K562 (cell line): ENCODE measurements around the gene MYOM1. TPM values are rescaled to one million over a fixed set of nuclear protein-coding genes. Genes with fewer than 3 reads are reported as not detected.
A peak's percentile ranks its signal among the peaks of the same experiment; 100 is the strongest.

ENCODE experiments used
- ATAC-seq: fragments of 200-7000 bp; cut with Tn5 transposase; 3 replicates; pipeline ENCODE4 v1.9.1; 2020; ENCODE audit warnings: moderate library complexity
- BruUV-seq: library from RNA; stranded (reverse); fragments of 400-500 nt; replicated peaks from 2 replicates; lab custom pipeline; 2021; lab: Mats Ljungman, UMichigan
- CTCF ChIA-PET: fragments of 300-600 bp; formaldehyde crosslinking; extraction: SDS; loops from one replicate; lab custom pipeline; 2021; ENCODE audit warnings: low intra/inter-chr PET ratio; lab: Yijun Ruan, JAX
- POLR2A ChIA-PET: fragments of 300-600, 350-650 bp; sonication (Branson Sonifier 250); formaldehyde crosslinking; extraction: SDS; loops from one replicate; lab custom pipeline; 2021; ENCODE audit warnings: antibody characterized with exemption, inconsistent platforms; lab: Yijun Ruan, JAX
- DNase-seq, 4 experiments: peaks; one replicate each; pipeline versions ENCODE4 v3.0.0 to v3.0.0-alpha.2; 2011 to 2018; ENCODE audit warnings: low spot score in 3 of 4, mixed read lengths in 3 of 4; ENCODE audit errors: extremely low read depth in 1 of 4
- FAIRE-seq: peaks from 2 replicates; lab custom pipeline; 2011; peaks lifted over from hg19 to GRCh38; lab: Jason Lieb, UNC
- H2AFZ ChIP-seq: 2 replicates; pipeline ENCODE4 v1.6.0; 2011; ENCODE audit warnings: low read depth, low read length, control low read depth, inconsistent platforms
- H3K27ac ChIP-seq: fragments of 200-600 bp; 3 replicates; pipeline ENCODE4 v1.8.0; 2011; ENCODE audit warnings: low read depth, mild to moderate bottlenecking, control low read depth, inconsistent platforms, low read length, moderate library complexity, mixed read lengths; ENCODE audit errors: extremely low read depth
- H3K27me3 ChIP-seq, 2 experiments: fragments of 300-600 bp in 1 of 2; 2 replicates in 1 of 2; 3 replicates in 1 of 2; pipeline versions ENCODE4 v1.6.0 to v1.8.0; 2011; ENCODE audit warnings: inconsistent platforms in 2 of 2, low read length in 2 of 2, mild to moderate bottlenecking in 1 of 2, mixed read lengths in 1 of 2, moderate library complexity in 1 of 2; ENCODE audit not compliant: control insufficient read depth in 2 of 2, insufficient read depth in 2 of 2
- H3K36me3 ChIP-seq: fragments of 300-600 bp; 3 replicates; pipeline ENCODE4 v1.8.0; 2011; ENCODE audit warnings: mild to moderate bottlenecking, low read length, inconsistent platforms; ENCODE audit not compliant: control insufficient read depth, insufficient read depth
- H3K4me1 ChIP-seq, 2 experiments: fragments of 200-600 bp in 1 of 2; replicated peaks in 1 of 2; 2 replicates in 1 of 2; 3 replicates in 1 of 2; pipeline versions ENCODE4 v1.5.1 to v1.8.0; 2011; ENCODE audit warnings: inconsistent platforms in 2 of 2, low read length in 2 of 2, mild to moderate bottlenecking in 1 of 2, mixed read lengths in 1 of 2, moderate library complexity in 1 of 2; ENCODE audit not compliant: control insufficient read depth in 2 of 2, insufficient read depth in 2 of 2
- H3K4me2 ChIP-seq: 2 replicates; pipeline ENCODE4 v1.6.1; 2011; ENCODE audit warnings: low read length, control low read depth, inconsistent platforms, mixed read lengths; ENCODE audit not compliant: insufficient read depth
- H3K4me3 ChIP-seq: fragments of 200-600 bp; sonication (generic), shearing (Covaris generic); 2 replicates; pipeline ENCODE4 v1.5.1; 2016; ENCODE audit warnings: control low read depth, inconsistent platforms
- H3K79me2 ChIP-seq: fragments of 200-600 bp; 3 replicates; pipeline ENCODE4 v1.8.0; 2011; ENCODE audit warnings: low read length, inconsistent platforms; ENCODE audit not compliant: control insufficient read depth, insufficient read depth
- H3K9ac ChIP-seq, 2 experiments: 2 replicates each; pipeline versions ENCODE4 v1.6.0 to v1.6.1; 2011; ENCODE audit warnings: low read depth in 2 of 2, low read length in 2 of 2, control low read depth in 1 of 2, inconsistent platforms in 1 of 2, mild to moderate bottlenecking in 1 of 2, mixed read lengths in 1 of 2; ENCODE audit not compliant: insufficient read depth in 1 of 2
- H3K9me1 ChIP-seq: one replicate; pipeline ENCODE4 v1.6.0; 2011; ENCODE audit warnings: inconsistent platforms, mild to moderate bottlenecking, low read length, moderate library complexity; ENCODE audit not compliant: control insufficient read depth, insufficient read depth
- H3K9me3 ChIP-seq: replicated peaks from 2 replicates; pipeline ENCODE4 v1.5.1; 2011; ENCODE audit warnings: low read depth, low read length, inconsistent platforms; ENCODE audit not compliant: control insufficient read depth, insufficient read depth
- H4K20me1 ChIP-seq: replicated peaks from 2 replicates; pipeline ENCODE4 v1.6.1; 2011; ENCODE audit warnings: low read length, inconsistent platforms, mixed read lengths; ENCODE audit not compliant: control insufficient read depth, insufficient read depth
- BCOR ChIP-seq: fragments of 450-650 bp; IDR thresholded peaks from 2 replicates; pipeline ENCODE4 v1.6.1; 2016
- FIP1L1 ChIP-seq: fragments of 200-400 bp; formaldehyde crosslinking; IDR thresholded peaks from 2 replicates; pipeline ENCODE4 v1.6.1; 2018; ENCODE audit warnings: mild to moderate bottlenecking, low read depth, low read length; ENCODE audit not compliant: poor library complexity, severe bottlenecking
- GABPA ChIP-seq: fragments of 200-800 bp; sonication (Bioruptor generic); conservative IDR thresholded peaks from 2 replicates; pipeline ENCODE4 v1.6.1; 2016; ENCODE audit warnings: low read depth, missing genetic modification characterization, missing compliant biosample characterization
- KAT2B ChIP-seq: IDR thresholded peaks from one replicate; pipeline ENCODE4 v1.6.1; 2012; ENCODE audit warnings: low read depth, mild to moderate bottlenecking, control low read depth, inconsistent platforms, low read length, moderate library complexity
- MED1 ChIP-seq: sonication (generic); formaldehyde crosslinking; IDR thresholded peaks from 2 replicates; pipeline ENCODE4 v1.8.1; 2023; ENCODE audit warnings: missing genetic modification reagents, borderline replicate concordance
- PTBP1 ChIP-seq: fragments of 200-400 bp; formaldehyde crosslinking; IDR thresholded peaks from 2 replicates; pipeline ENCODE4 v1.6.1; 2017; ENCODE audit warnings: low read depth, low read length
- RBM34 ChIP-seq: fragments of 200-400 bp; formaldehyde crosslinking; IDR thresholded peaks from 2 replicates; pipeline ENCODE4 v1.6.1; 2018; ENCODE audit warnings: low read length, borderline replicate concordance; ENCODE audit not compliant: insufficient read depth
- TAF9B ChIP-seq: fragments of 450-650 bp; IDR thresholded peaks from 2 replicates; pipeline ENCODE4 v1.6.1; 2018; ENCODE audit warnings: mild to moderate bottlenecking; ENCODE audit not compliant: partially characterized antibody
- TEAD1 ChIP-seq, 2 experiments: fragments of 450-650 bp in 1 of 2; sonication (generic) in 1 of 2; formaldehyde crosslinking; IDR thresholded peaks; 2 replicates each; pipeline versions ENCODE4 v1.4.0 to v1.8.0; 2020 to 2022; ENCODE audit warnings: mild to moderate bottlenecking in 2 of 2, missing genetic modification reagents in 1 of 2
- ZNF586 ChIP-seq: fragments of 450-650 bp; formaldehyde crosslinking; conservative IDR thresholded peaks from 2 replicates; pipeline ENCODE4 v1.4.0; 2020; ENCODE audit warnings: mild to moderate bottlenecking, moderate library complexity
- WGBS: fragments of 100-300 bp; shearing (Covaris generic); methylation state at CpG from one replicate; pipeline ENCODE4 v1.1.6; 2016; ENCODE audit warnings: low coverage, mixed read lengths; ENCODE audit not compliant: insufficient coverage; ENCODE audit errors: missing lambda C conversion rate; 5-methylcytosine and 5-hydroxymethylcytosine counted together
- in situ Hi-C: fragments of 300-500 bp; cut with MboI; formaldehyde crosslinking; loops from 4 replicates; pipeline ENCODE4 v1.15.0; 2018; ENCODE audit warnings: inconsistent platforms, mixed read lengths
- intact Hi-C: fragments of 100-400 bp; cut with micrococcal nuclease; formaldehyde crosslinking; loops from 2 replicates; pipeline ENCODE4 v1.14.2; 2022
- polyA plus RNA-seq, 8 experiments: library from polyadenylated mRNA; depleted of rRNA in 4 of 8; stranded (reverse) in 5 of 8; unstranded in 3 of 8; fragments of >200 nt; fragmentation: Nextera tagmentation in 2 of 8; fragmentation: Illumina TruSeq in 1 of 8; extraction: Ambion mirVana in 2 of 8; extraction: Trizol in 1 of 8; gene quantifications; 2 replicates each; pipeline versions ENCODE4 v1.2.1 to v1.2.3, GENCODE V29; 2011 to 2014; ENCODE audit warnings: inconsistent platforms in 1 of 8, missing spikeins in 1 of 8
- total RNA-seq, 7 experiments: library from RNA; depleted of rRNA in 6 of 7; stranded (reverse); fragments of >200 nt in 6 of 7; fragmentation: Illumina TruSeq in 2 of 7; extraction: Trizol in 2 of 7; gene quantifications; 2 replicates each; pipeline versions ENCODE4 v1.2.1 to v1.2.3, GENCODE V29; 2011 to 2021; ENCODE audit warnings: low replicate concordance in 1 of 7

The MYOM1 gene
- total and polyA plus RNA-seq, 9 of the 15 experiments (the other 6 are each of a cell fraction or from before 2014, with no cell fraction given), result 0.01 to 0.62 (median 0.25) TPM

- no peaks in the 10 kb centered on the region for H3K36me3 ChIP-seq
- H3K9me3 ChIP-seq, result no peaks in the 10 kb centered on the region
- no peak for ATAC-seq
- H3K4me3 ChIP-seq, result no peak overlapping the region
- BruUV-seq, result no TSS peak
- TF ChIP-seq KAT2B (no peak), BCOR (peak; percentile 38; the same call in 1 of the 2 replicates), FIP1L1 (no peak), TEAD1 (CRISPR knock-in tag; IDR thresholded peaks at IDR 0.05) (no peak), MED1 (CRISPR knock-in tag) (0 out of 2 replicates have a peak, but pooled peaks have one; percentile 31)
- H3K4me2 ChIP-seq, result no peak overlapping the region
- in situ Hi-C loops, result no loop called here
- no peaks in the 10 kb centered on the region for H3K27me3 ChIP-seq
- no peak for FAIRE-seq
- peaks cover 10 to 20% of the 10 kb centered on the region in 2 experiments; a peak in 4 of 5 replicates for H3K4me1 ChIP-seq
- H3K9me1 ChIP-seq, result no peaks in the 10 kb centered on the region
- no peak for DNase-seq
- intact Hi-C loops, result no loop called here
- no peaks in the 10 kb centered on the region for H3K79me2 ChIP-seq
- H4K20me1 ChIP-seq, result no peaks in the 10 kb centered on the region
- no peak overlapping the region for H3K9ac ChIP-seq
- POLR2A ChIA-PET, result interaction anchor here (0.5 to 1.6 kb wide), 3 partner anchors 10 to 96 kb away, joined by 3 to 5 read pairs (median 3); no protein-coding TSS in a partner anchor
- H2AFZ ChIP-seq, result no peak overlapping the region
- WGBS, result 60% methylated on average over 5 of the region's 5 CpGs
- CTCF ChIA-PET, result no interaction called here
- no peak overlapping the region for H3K27ac ChIP-seq
Measured at GRCh38 chr18:3036108-3036507, 183.7 kb downstream of the MYOM1 start.

- FAIRE-seq (no peak), DNase-seq (no peak), ATAC-seq (no peak)
- in situ Hi-C loops, result no loop called here
- Histone ChIP-seq H4K20me1 (no peaks in the 10 kb centered on the region), H3K27ac (no peak overlapping the region), H3K27me3 (no peaks in the 10 kb centered on the region), H3K4me2 (no peak overlapping the region), H3K79me2 (no peaks in the 10 kb centered on the region), H3K4me3 (no peak overlapping the region), H3K9me3 (no peaks in the 10 kb centered on the region), H3K9me1 (no peaks in the 10 kb centered on the region), H3K9ac (no peak overlapping the region), H3K36me3 (no peaks in the 10 kb centered on the region), H3K4me1 (peaks cover 10 to 20% of the 10 kb centered on the region in 2 experiments; a peak in 4 of 5 replicates), H2AFZ (no peak overlapping the region)
- ChIA-PET CTCF (no interaction called here), POLR2A (interaction anchor here (0.5 to 0.8 kb wide), 5 partner anchors 20 to 95 kb away, joined by 3 to 4 read pairs (median 3); no protein-coding TSS in a partner anchor)
- intact Hi-C loops, result no loop called here
- no TSS peak for BruUV-seq
- 67% methylated on average over 5 of the region's 5 CpGs for WGBS
- TF ChIP-seq ZNF586 (CRISPR knock-in tag) (no peak), PTBP1 (no peak), TAF9B (no peak), RBM34 (no peak), GABPA (tag) (no peak)
Measured at GRCh38 chr18:3035635-3036034, 184.1 kb downstream of the MYOM1 start.
